Cardiac fibroblast (primary cell): ENCODE measurements around the gene USP50.

Experiments
- DNase-seq, 2 donors: peaks; one replicate each; pipeline versions ENCODE4 v3.0.0 to v3.0.0-alpha.2; 2010; ENCODE audit warnings: low read depth in 2 of 2
- H3K4me3 ChIP-seq, 2 donors: replicated peaks in 1 of 2; 1 replicate in 1 of 2; 2 replicates in 1 of 2; pipeline ENCODE4 v1.5.1; 2011; ENCODE audit warnings: low read depth in 2 of 2, low read length in 2 of 2, mild to moderate bottlenecking in 2 of 2, moderate library complexity in 1 of 2
- TF ChIP-seq, protein P1 (sequence below): IDR thresholded peaks from one replicate; pipeline ENCODE4 v1.5.1; 2011; ENCODE audit warnings: low read depth, mild to moderate bottlenecking, low read length, inconsistent platforms

USP50 gene

DNA sequence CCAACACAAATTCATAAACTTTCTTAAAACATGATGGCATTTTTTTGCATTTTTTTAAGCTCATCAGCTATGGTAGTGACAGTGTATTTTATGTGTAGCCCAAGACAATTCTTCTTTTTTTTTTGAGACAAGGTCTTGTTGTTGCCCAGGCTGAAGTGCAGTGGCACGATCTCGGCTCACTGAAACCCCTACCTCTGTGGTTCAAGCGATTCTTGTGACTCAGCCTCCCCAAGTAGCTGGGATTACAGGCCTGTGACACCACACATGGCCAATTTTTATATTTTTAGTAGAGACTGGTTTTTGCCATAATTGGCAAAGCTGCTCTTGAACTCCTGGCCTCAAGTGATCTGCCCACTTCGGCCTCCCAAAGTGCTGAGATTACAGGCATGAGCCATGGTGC lies 17.3 kb upstream of the USP50 start:
- TF ChIP-seq, protein P1, sequence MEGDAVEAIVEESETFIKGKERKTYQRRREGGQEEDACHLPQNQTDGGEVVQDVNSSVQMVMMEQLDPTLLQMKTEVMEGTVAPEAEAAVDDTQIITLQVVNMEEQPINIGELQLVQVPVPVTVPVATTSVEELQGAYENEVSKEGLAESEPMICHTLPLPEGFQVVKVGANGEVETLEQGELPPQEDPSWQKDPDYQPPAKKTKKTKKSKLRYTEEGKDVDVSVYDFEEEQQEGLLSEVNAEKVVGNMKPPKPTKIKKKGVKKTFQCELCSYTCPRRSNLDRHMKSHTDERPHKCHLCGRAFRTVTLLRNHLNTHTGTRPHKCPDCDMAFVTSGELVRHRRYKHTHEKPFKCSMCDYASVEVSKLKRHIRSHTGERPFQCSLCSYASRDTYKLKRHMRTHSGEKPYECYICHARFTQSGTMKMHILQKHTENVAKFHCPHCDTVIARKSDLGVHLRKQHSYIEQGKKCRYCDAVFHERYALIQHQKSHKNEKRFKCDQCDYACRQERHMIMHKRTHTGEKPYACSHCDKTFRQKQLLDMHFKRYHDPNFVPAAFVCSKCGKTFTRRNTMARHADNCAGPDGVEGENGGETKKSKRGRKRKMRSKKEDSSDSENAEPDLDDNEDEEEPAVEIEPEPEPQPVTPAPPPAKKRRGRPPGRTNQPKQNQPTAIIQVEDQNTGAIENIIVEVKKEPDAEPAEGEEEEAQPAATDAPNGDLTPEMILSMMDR: no peak
- no peak overlapping the region for H3K4me3 ChIP-seq
- no peak for DNase-seq

DNA sequence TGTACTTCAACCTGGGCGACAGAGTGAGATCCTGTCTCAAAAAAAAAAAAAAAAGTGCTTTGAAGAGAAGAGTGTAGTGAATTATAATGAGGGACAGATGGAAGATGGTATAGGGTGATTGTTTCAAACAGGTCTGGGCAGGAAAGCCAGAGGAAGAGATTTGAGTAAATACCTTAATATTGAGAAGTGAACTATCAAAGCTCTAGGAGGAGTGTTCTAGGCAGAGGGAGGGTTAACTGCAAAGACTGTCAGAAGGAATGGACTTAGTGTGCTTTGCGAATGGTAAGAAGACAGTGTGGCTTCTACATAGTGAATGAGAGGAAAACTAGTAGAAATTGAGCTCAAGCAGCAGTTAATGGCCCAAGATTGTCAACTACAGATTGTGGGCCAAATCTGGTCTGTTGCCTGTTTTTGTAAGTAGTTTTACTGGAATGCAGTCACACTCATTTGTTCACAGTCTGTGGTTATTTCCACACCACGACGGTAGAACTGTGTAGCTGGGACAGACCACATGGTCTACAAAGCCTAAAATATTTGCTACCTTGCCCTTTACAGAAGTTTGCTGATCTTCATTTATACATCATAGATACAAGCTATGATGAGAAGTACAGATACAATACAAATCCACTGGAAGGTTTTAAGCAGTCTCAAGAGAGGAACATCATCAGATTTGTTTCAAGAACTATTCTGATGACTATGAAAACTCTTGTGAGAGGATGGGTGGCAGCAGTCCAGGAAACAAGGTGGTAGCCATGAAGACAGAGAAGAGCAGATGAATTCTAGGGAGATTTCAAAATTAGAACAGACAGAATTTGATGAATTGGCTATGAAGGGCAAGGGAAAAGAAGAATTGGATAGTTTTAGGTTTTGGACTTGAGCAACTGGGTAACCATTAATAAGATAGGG lies 16.5 kb upstream of the USP50 start:
- DNase-seq: peak; percentile 5 to 16
- no peak overlapping the region for H3K4me3 ChIP-seq

DNA sequence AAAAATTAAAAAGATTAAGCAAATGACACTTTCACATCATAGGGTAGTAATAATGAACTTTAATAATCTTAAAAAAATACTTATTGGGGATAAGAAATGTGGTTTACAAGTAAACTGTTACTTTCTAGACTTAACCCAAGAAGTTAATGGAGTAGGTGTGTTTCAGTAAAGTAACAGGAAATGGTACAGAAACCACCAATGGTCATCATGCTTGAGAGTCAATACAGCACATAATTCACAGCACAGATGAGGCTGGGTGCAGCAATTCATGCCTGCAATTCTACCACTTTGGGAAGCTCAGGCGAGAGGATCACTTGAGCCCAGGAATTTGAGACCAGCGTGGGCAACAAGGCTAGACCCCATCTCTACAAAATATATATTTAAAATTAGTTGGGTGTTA lies 11.5 kb upstream of the USP50 start:
- H3K4me3 ChIP-seq: no peak overlapping the region
- no peak for DNase-seq
- TF ChIP-seq, protein P1: no peak

More for the DNA sequence above, 16.5 kb upstream of the USP50 start:
- TF ChIP-seq, protein P1: no peak

DNA sequence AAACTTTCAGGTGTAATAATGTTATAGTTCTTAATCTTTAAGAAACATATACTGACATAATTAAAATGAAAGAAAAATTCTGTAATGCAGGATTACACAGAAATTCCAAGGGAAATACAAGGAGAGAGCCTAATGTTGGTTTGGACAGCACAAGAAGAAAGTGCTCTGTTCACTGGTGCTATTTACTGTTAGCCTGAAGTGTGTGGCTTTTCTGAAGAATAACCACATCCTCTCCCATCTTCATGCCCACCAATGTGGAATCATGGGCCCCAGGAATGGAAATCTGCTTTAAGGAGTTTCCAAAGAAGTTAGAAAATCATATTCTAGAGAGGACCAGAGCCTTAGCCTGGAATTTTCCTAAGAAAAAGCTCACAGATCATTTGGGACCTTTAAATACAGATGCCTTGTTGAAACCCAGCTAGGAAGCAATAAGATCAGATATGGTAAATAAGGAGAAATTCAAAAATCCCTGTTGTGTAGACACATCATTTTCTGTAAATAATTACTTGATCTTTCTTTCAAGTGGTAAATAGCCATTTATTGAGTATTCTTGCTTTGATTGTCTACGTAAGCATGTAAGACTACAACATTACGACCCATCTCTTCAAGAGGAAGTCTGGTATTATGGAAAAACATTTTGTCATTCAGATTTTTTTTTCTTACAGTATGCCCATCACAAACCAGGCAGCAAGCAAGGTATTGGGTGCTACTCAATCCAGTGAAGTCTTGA lies 10.3 kb upstream of the USP50 start:
- DNase-seq: no peak
- TF ChIP-seq, protein P1: no peak
- H3K4me3 ChIP-seq: no peak overlapping the region

DNA sequence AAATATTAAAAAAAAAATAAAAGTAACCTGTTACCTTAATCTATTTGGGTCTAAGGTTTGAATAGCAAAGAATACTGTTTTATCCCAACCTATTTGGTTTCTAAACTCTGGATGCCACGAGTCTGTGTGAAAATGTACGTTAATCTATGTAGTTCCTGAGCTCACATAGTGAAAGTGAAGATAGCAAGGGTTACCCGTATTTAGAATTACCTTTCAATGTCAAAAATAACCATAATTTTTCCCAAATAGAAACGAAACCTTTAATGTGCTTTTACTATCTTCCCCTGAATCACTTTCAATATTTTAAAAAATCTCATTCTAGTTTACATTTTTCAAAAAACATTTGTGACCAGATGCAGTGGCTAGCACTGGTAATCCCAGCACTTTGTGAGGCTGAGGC lies 5.8 kb upstream of the USP50 start:
- TF ChIP-seq, protein P1: no peak
- no peak overlapping the region for H3K4me3 ChIP-seq
- no peak for DNase-seq

DNA sequence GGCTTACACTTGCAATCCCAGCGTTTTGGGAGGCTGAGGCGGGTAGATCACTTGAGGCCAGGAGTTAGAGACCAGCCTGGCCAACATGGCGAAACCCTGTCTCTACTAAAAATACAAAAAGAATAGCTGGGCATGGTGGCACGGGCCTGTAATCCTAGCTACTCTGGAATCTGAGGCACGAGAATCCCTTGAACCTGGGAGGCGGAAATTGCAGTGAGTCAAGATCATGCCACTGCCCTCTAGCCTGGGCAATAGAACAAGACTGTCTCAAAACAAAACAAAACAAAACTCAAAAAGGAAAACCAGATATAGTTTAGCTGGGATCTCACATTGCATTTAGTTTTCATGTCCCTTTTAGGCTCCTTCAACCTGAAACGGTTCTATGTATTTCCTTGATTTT lies 2.9 kb upstream of the USP50 start:
- DNase-seq: peak in 1 of 2 donors; percentile 12

More for the DNA sequence above, 2.9 kb upstream of the USP50 start:
- TF ChIP-seq, protein P1: no peak
- H3K4me3 ChIP-seq: no peak overlapping the region
